Left lung (tissue), 10 donors: ENCODE measurements around the gene KRT35. TPM values are rescaled to one million over a fixed set of nuclear protein-coding genes. Genes with fewer than 3 reads are reported as not detected.

Source experiments
- ATAC-seq: fragments of 200-7000 bp; cut with Tn5 transposase; one replicate; pipeline ENCODE4 v1.9.1; 2020; ENCODE audit warnings: moderate library complexity
- DNase-seq, 4 donors: peaks; one replicate each; pipeline ENCODE4 v3.0.0-alpha.2; 2013 to 2020
- H3K27ac ChIP-seq, 2 donors: fragments of 200-600 bp; sonication (generic) in 1 of 2; one replicate each; pipeline versions ENCODE4 v1.5.0 to v1.8.0; 2020 to 2021
- H3K27me3 ChIP-seq, 2 donors: fragments of 200-600 bp; sonication (generic) in 1 of 2; one replicate each; pipeline versions ENCODE4 v1.5.0 to v1.8.0; 2020 to 2021
- H3K36me3 ChIP-seq, 2 donors: fragments of 200-600 bp; sonication (generic) in 1 of 2; one replicate each; pipeline versions ENCODE4 v1.5.0 to v1.8.0; 2020 to 2021
- H3K4me1 ChIP-seq, 2 donors: fragments of 200-600 bp; one replicate each; pipeline ENCODE4 v1.8.0; 2021
- H3K4me3 ChIP-seq, 2 donors: fragments of 200-600 bp; sonication (generic) in 1 of 2; one replicate each; pipeline versions ENCODE4 v1.5.0 to v1.8.0; 2020 to 2021; ENCODE audit warnings: mild to moderate bottlenecking in 1 of 2
- H3K9me3 ChIP-seq, 2 donors: fragments of 200-600 bp; sonication (generic) in 1 of 2; one replicate each; pipeline versions ENCODE4 v1.5.0 to v1.8.0; 2020 to 2021
- CTCF ChIP-seq, 2 donors: fragments of 200-600 bp; sonication (generic) in 1 of 2; IDR thresholded peaks; one replicate each; pipeline versions ENCODE4 v1.5.0 to v1.8.0; 2021; ENCODE audit warnings: antibody characterized with exemption in 2 of 2
- intact Hi-C, 2 donors: fragments of 100-400 bp; cut with DNase I; formaldehyde crosslinking; loops; one replicate each; pipeline versions ENCODE4 v1.11.2 to v1.14.2; 2022
- polyA plus RNA-seq, 6 donors: library from polyadenylated mRNA; unstranded; fragments of 120-200 nt; gene quantifications; one replicate each; pipeline ENCODE4 v1.2.1, GENCODE V29; 2013; ENCODE audit not compliant: insufficient read length in 6 of 6
- total RNA-seq, 2 donors: library from RNA; stranded (reverse); fragmentation: NEBNext Ultra II Directional; extraction: Animal tissue kit (Norgen Biotek cat#: 25700); gene quantifications; one replicate each; pipeline ENCODE4 v1.2.1, GENCODE V29; 2021
- donor health status: DM: no; HTN: yes; CAD: no.
- donor health status: DM: no; HTN: no; CAD: no.

Gene KRT35
- total and polyA plus RNA-seq, 8 donors: not detected

DNA sequence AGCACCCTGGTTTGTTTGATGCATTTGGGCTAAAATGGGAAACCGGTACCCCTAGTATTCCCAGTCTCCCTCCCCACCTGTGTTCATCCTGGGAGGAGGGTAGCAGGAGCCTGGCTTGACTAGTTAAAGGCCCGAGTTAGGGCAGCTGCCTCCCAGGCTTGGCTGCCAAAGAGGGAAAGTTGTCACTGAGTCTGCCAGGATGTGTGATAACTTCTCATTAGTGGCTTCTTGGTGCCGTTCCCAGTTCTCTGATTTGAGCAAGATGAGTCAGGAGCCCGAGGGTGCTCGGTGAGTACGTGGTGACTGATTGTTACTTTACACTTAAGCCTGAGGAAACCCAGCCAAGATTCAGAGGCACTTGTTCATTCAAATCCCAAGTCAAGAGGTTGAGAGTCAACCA, 16.3 kb downstream of the KRT35 start:
- Histone ChIP-seq H3K27me3 (no peaks in the 10 kb centered on the region), H3K4me3 (no peak overlapping the region), H3K36me3 (no peaks in the 10 kb centered on the region), H3K27ac (no peak overlapping the region), H3K9me3 (no peaks in the 10 kb centered on the region), H3K4me1 (peaks cover 0 to 5% of the 10 kb centered on the region in 2 donors)
- DNase-seq (peak in 3 of 4 donors; percentile 8 to 72 (median 51)), ATAC-seq (peak; percentile 94)
- no peak for TF ChIP-seq CTCF (IDR thresholded peaks at IDR 0.05)
- intact Hi-C loops: no loop called here

DNA sequence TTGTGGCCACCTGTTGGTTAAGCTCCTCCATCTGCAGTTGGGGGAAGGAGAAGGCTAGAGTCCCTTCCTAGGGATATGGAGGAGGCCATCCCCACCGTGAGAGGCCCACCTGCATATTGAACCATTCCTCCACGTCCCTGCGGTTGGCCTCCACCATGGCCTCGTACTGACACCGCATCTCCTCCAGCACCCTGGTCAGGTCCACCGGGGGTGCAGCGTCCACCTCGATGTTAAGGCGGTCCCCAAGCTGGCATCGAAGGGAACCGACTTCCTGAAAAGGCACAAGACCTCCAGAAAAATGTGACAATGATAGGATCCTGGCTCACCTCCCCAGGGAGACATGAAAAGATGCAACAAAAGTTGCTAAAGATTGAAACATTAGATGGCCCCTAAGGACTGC, 16.8 kb downstream of the KRT35 start:
- no peak overlapping the region for H3K27ac ChIP-seq
- peaks cover 0 to 5% of the 10 kb centered on the region in 2 donors for H3K4me1 ChIP-seq
- TF ChIP-seq CTCF (IDR thresholded peaks at IDR 0.05): no peak
- no peaks in the 10 kb centered on the region for H3K27me3 ChIP-seq
- H3K4me3 ChIP-seq: no peak overlapping the region
- ATAC-seq: no peak
- H3K9me3 ChIP-seq: no peaks in the 10 kb centered on the region
- DNase-seq: no peak
- intact Hi-C loops: no loop called here
- H3K36me3 ChIP-seq: no peaks in the 10 kb centered on the region

DNA sequence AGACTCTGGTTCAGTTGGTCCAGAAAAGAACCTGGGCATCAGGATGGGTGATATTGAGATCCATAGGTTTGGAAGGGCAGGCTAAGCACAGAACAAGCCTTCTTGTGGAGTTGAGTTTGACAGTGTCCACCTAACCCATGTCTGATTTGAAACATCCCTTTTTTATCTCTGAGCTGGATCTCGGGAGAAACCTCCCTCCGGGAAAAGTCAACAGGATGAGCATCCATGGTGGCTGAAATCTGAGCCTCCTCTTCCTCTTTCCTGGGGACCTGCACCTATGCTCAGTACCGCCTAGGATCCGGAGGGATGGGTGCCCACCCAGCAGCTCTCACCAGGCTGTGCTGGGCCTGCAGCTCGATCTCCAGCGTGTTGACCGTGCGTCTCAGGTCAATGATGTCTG, 17.2 kb downstream of the KRT35 start:
- H3K36me3 ChIP-seq: no peaks in the 10 kb centered on the region
- no peak for TF ChIP-seq CTCF (IDR thresholded peaks at IDR 0.05)
- no peaks in the 10 kb centered on the region for H3K27me3 ChIP-seq
- no peaks in the 10 kb centered on the region for H3K9me3 ChIP-seq
- no peak overlapping the region for H3K4me3 ChIP-seq
- peaks cover 0 to 5% of the 10 kb centered on the region in 2 donors for H3K4me1 ChIP-seq
- no peak overlapping the region for H3K27ac ChIP-seq
- ATAC-seq (no peak), DNase-seq (no peak)
- intact Hi-C loops: no loop called here

- H3K4me3 ChIP-seq: no peak overlapping the region
- no peak for DNase-seq
- intact Hi-C loops: no loop called here
- no peaks in the 10 kb centered on the region for H3K27me3 ChIP-seq
- H3K36me3 ChIP-seq: no peaks in the 10 kb centered on the region
- TF ChIP-seq CTCF (IDR thresholded peaks at IDR 0.05): no peak
- no peak overlapping the region for H3K27ac ChIP-seq
- H3K4me1 ChIP-seq: peaks cover 0 to 5% of the 10 kb centered on the region in 2 donors
- no peak for ATAC-seq
- no peaks in the 10 kb centered on the region for H3K9me3 ChIP-seq
Observed at GRCh38 chr17:41462705-41463104, 18.2 kb downstream of the KRT35 start.

DNA sequence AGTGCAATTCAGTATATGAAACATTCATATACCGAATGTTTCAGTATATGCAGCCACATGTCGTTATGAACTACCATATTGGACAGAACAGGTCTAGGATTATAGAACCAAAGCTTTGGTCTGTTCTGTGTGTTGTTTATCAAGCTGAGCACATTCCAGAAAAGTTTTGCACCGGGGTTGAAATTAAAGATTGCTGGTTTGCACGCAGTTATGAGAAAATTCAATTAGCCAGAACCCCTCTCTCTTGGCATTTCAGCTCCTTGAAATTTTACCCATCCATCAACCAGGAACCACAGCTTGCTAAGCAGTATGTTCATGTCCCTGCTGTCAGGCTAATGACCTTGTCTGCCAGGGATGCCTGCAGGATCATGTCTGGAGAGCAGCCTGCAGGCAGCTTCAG, 23.3 kb downstream of the KRT35 start:
- Histone ChIP-seq H3K27ac (no peak overlapping the region), H3K27me3 (no peaks in the 10 kb centered on the region), H3K9me3 (no peaks in the 10 kb centered on the region), H3K4me3 (no peak overlapping the region), H3K4me1 (no peaks in the 10 kb centered on the region), H3K36me3 (no peaks in the 10 kb centered on the region)
- no peak for TF ChIP-seq CTCF (IDR thresholded peaks at IDR 0.05)
- DNase-seq (no peak), ATAC-seq (no peak)
- intact Hi-C loops: no loop called here
